ENCODE measurements around the gene ISLR2. TPM values are rescaled to one million over a fixed set of nuclear protein-coding genes. Genes with fewer than 3 reads are reported as not detected.
"Not testable (repeated sequence)": the region's sequence is repeated elsewhere in the genome, so short reads cannot be mapped to it uniquely, and the experiment has no call there.

Gene ISLR2
- total and polyA plus RNA-seq, 2 donors (not counting 3 experiments of a cell fraction or from before 2014, with no cell fraction given): not detected

DNA sequence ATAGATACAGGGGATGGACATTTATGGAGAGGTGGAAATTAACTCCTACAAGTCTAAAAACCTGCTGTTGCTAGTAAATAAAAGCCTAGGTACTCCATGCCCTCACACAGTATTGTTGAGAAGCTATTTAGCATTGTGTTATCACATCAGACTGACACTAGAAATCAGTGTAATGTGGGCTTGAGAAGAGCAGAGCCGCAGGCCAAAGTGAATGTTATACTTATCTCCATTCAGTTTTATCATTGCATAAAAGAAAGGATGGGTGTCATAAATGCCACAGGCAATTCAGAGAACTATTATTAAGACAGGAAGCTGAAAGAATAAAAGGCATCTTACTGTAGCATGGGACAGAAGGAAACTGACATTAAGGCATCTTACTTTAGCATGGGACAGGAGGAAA lies 29.4 kb downstream of the ISLR2 start:
- no peak for TF ChIP-seq POLR2AphosphoS5 (IDR thresholded peaks at IDR 0.05; ENCODE audit: insufficient read depth, low read depth, low read length)
- TF ChIP-seq MYC (IDR thresholded peaks at IDR 0.05; ENCODE audit: low read depth, low read length): no peak
- no peak for TF ChIP-seq JUN (IDR thresholded peaks at IDR 0.05; ENCODE audit: borderline replicate concordance, insufficient read depth, insufficient read length, low read depth)
- no peak for TF ChIP-seq FOS (IDR thresholded peaks at IDR 0.05; ENCODE audit: borderline replicate concordance, insufficient read depth, low read length)
- TF ChIP-seq, protein P1, sequence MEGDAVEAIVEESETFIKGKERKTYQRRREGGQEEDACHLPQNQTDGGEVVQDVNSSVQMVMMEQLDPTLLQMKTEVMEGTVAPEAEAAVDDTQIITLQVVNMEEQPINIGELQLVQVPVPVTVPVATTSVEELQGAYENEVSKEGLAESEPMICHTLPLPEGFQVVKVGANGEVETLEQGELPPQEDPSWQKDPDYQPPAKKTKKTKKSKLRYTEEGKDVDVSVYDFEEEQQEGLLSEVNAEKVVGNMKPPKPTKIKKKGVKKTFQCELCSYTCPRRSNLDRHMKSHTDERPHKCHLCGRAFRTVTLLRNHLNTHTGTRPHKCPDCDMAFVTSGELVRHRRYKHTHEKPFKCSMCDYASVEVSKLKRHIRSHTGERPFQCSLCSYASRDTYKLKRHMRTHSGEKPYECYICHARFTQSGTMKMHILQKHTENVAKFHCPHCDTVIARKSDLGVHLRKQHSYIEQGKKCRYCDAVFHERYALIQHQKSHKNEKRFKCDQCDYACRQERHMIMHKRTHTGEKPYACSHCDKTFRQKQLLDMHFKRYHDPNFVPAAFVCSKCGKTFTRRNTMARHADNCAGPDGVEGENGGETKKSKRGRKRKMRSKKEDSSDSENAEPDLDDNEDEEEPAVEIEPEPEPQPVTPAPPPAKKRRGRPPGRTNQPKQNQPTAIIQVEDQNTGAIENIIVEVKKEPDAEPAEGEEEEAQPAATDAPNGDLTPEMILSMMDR (IDR thresholded peaks at IDR 0.05; ENCODE audit: extremely low read depth in 1 of 2, insufficient read depth in 1 of 2, low read depth in 1 of 2, low read length in 2 of 2): no peak
- no peak for TF ChIP-seq GATA2 (IDR thresholded peaks at IDR 0.05; ENCODE audit: insufficient read depth, insufficient read length, low read depth, low read length)
- no peak for TF ChIP-seq POLR2A (IDR thresholded peaks at IDR 0.05; ENCODE audit: low read depth, low read length)
- no peak for TF ChIP-seq EZH2 (IDR thresholded peaks at IDR 0.05; ENCODE audit: borderline replicate concordance, low read depth, low read length, severe bottlenecking)
- TF ChIP-seq, protein P2, sequence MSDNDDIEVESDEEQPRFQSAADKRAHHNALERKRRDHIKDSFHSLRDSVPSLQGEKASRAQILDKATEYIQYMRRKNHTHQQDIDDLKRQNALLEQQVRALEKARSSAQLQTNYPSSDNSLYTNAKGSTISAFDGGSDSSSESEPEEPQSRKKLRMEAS (IDR thresholded peaks at IDR 0.05; ENCODE audit: insufficient read depth, insufficient read length): no peak
- Histone ChIP-seq H3K79me2 (ENCODE audit: control insufficient read depth, insufficient read depth, low read length) (no peaks in the 10 kb centered on the region), H3K27me3 (ENCODE audit: control insufficient read depth in 2 of 2, insufficient read depth in 2 of 2, low read length in 2 of 2) (peaks cover 11 to 22% of the 10 kb centered on the region in 2 experiments), H3K4me2 (ENCODE audit: insufficient read depth, low read length) (no peak overlapping the region), H3K4me1 (ENCODE audit: control insufficient read depth, extremely low read depth, insufficient read depth, low read length) (no peaks in the 10 kb centered on the region), H3K9ac (replicated peaks; ENCODE audit: extremely low read depth, insufficient read depth, low read length) (no peak overlapping the region), H3K27ac (ENCODE audit: insufficient read depth, low read depth, low read length) (no peak overlapping the region), H3K9me1 (replicated peaks; ENCODE audit: control insufficient read depth, extremely low read depth, insufficient read depth, low read length) (no peaks in the 10 kb centered on the region), H3K9me3 (replicated peaks; ENCODE audit: control insufficient read depth, insufficient read depth, low read length) (no peaks in the 10 kb centered on the region), H4K20me1 (replicated peaks; ENCODE audit: control insufficient read depth, extremely low read depth, insufficient read depth, low read length) (no peaks in the 10 kb centered on the region), H3K36me3 (ENCODE audit: control insufficient read depth in 2 of 2, extremely low read depth in 1 of 2, insufficient read depth in 2 of 2, low read length in 2 of 2) (no peaks in the 10 kb centered on the region), H3K4me3 (replicated peaks in 1 of 3; ENCODE audit: insufficient read depth in 1 of 3, low read depth in 1 of 3, low read length in 3 of 3) (no peak overlapping the region), H2AFZ (ENCODE audit: low read depth, low read length) (no peak overlapping the region)
- intact Hi-C loops (cut with micrococcal nuclease) (no loop called here), dilution Hi-C loops (cut with MboI; ENCODE audit: extremely low pct_ligation_motif_present, low sequenced_read_pairs) (no loop called here)
- no TSS peak for BruUV-seq (replicated peaks)
- FAIRE-seq (no peak), DNase-seq (ENCODE audit: low read depth, low spot score) (no peak)
- CTCF ChIA-PET: interaction anchor here (0.6 to 0.9 kb wide), 3 partner anchors 10 to 161 kb away, joined by 3 read pairs; no protein-coding TSS in a partner anchor
- POLR2A ChIA-PET: no interaction called here

DNA sequence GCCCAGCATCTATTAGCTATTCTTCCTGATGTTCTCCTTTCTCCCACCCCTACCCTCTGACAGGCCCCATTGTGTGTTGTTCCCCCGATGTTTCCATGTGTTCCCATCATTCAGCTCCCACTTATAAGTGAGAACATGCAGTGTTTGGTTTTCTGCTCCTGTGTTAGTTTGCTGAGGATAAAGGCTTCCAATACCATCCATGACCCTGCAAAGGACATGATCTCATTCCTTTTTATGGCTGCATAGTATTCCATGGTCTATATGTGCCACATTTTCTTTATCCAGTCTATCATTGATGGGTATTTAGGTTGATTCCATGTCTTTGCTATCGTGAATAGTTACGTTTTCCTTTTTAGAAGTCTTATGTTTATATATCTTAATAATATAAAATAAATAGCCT lies 30.0 kb downstream of the ISLR2 start:
- H3K4me2 ChIP-seq (ENCODE audit: insufficient read depth, low read length); H3K4me3 ChIP-seq (replicated peaks in 1 of 3; ENCODE audit: insufficient read depth in 1 of 3, low read depth in 1 of 3, low read length in 3 of 3); H3K27ac ChIP-seq (ENCODE audit: insufficient read depth, low read depth, low read length); H3K36me3 ChIP-seq (ENCODE audit: control insufficient read depth in 2 of 2, extremely low read depth in 1 of 2, insufficient read depth in 2 of 2, low read length in 2 of 2); H4K20me1 ChIP-seq (replicated peaks; ENCODE audit: control insufficient read depth, extremely low read depth, insufficient read depth, low read length); H2AFZ ChIP-seq (ENCODE audit: low read depth, low read length); FAIRE-seq; BruUV-seq (replicated peaks); H3K9me3 ChIP-seq (replicated peaks; ENCODE audit: control insufficient read depth, insufficient read depth, low read length); H3K9me1 ChIP-seq (replicated peaks; ENCODE audit: control insufficient read depth, extremely low read depth, insufficient read depth, low read length); DNase-seq (ENCODE audit: low read depth, low spot score); H3K9ac ChIP-seq (replicated peaks; ENCODE audit: extremely low read depth, insufficient read depth, low read length); intact Hi-C loops (cut with micrococcal nuclease); H3K4me1 ChIP-seq (ENCODE audit: control insufficient read depth, extremely low read depth, insufficient read depth, low read length); POLR2A ChIA-PET; dilution Hi-C loops (cut with MboI; ENCODE audit: extremely low pct_ligation_motif_present, low sequenced_read_pairs); H3K79me2 ChIP-seq (ENCODE audit: control insufficient read depth, insufficient read depth, low read length): not testable (repeated sequence)
- CTCF ChIA-PET: interaction anchor here (0.6 kb wide), 1 partner anchor 160 kb away, joined by 3 read pairs; no protein-coding TSS in a partner anchor
- peaks cover 9 to 23% of the 10 kb centered on the region in 2 experiments for H3K27me3 ChIP-seq (ENCODE audit: control insufficient read depth in 2 of 2, insufficient read depth in 2 of 2, low read length in 2 of 2)

DNA sequence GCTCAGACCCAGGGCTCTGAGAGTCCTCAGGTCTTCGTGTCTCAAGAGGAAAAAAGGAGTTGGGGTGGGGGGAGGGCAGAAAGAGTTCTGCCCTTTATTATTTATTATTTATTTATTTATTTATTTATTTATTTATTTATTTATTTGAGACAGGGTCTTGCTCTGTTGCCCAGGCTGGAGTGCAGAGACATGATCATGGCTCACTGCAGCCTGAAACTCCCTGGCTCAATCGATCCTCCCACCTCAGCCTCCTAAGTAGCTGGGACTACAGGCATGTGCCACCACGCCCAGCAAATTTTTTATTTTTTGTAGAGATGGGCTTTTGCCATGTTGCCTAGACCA lies 31.8 kb downstream of the ISLR2 start:
- peaks cover 5 to 12% of the 10 kb centered on the region in 2 experiments for H3K27me3 ChIP-seq (ENCODE audit: control insufficient read depth in 2 of 2, insufficient read depth in 2 of 2, low read length in 2 of 2)
- H4K20me1 ChIP-seq (replicated peaks; ENCODE audit: control insufficient read depth, extremely low read depth, insufficient read depth, low read length); intact Hi-C loops (cut with micrococcal nuclease); DNase-seq (ENCODE audit: low read depth, low spot score); H2AFZ ChIP-seq (ENCODE audit: low read depth, low read length); POLR2A ChIA-PET; H3K4me3 ChIP-seq (replicated peaks in 1 of 3; ENCODE audit: insufficient read depth in 1 of 3, low read depth in 1 of 3, low read length in 3 of 3); BruUV-seq (replicated peaks); H3K4me1 ChIP-seq (ENCODE audit: control insufficient read depth, extremely low read depth, insufficient read depth, low read length); H3K27ac ChIP-seq (ENCODE audit: insufficient read depth, low read depth, low read length); H3K36me3 ChIP-seq (ENCODE audit: control insufficient read depth in 2 of 2, extremely low read depth in 1 of 2, insufficient read depth in 2 of 2, low read length in 2 of 2); H3K9me3 ChIP-seq (replicated peaks; ENCODE audit: control insufficient read depth, insufficient read depth, low read length); H3K79me2 ChIP-seq (ENCODE audit: control insufficient read depth, insufficient read depth, low read length); FAIRE-seq; H3K4me2 ChIP-seq (ENCODE audit: insufficient read depth, low read length); dilution Hi-C loops (cut with MboI; ENCODE audit: extremely low pct_ligation_motif_present, low sequenced_read_pairs); H3K9me1 ChIP-seq (replicated peaks; ENCODE audit: control insufficient read depth, extremely low read depth, insufficient read depth, low read length); H3K9ac ChIP-seq (replicated peaks; ENCODE audit: extremely low read depth, insufficient read depth, low read length): not testable (repeated sequence)
- CTCF ChIA-PET: interaction anchor here (1.7 kb wide), 2 partner anchors 13 to 145 kb away, joined by 4 to 5 read pairs; no protein-coding TSS in a partner anchor
